ENCODE data around the gene ITPR2. TPM values are rescaled to one million over a fixed set of nuclear protein-coding genes. Genes with fewer than 3 reads are reported as not detected.

Gene ITPR2
- total and polyA plus RNA-seq, 12 donors, result 5.1 to 144 (median 66.4) TPM

- WGBS, 4 donors, result 88 to 94% (median 90%) methylated on average over 5 of the region's 5 CpGs
- intact Hi-C loops (cut with DNase I), result no loop called here
- DNase-seq, result no peak
- Histone ChIP-seq H3K27me3 (no peaks in the 10 kb centered on the region), H3K4me1 (replicated peaks in 1 of 2) (peaks cover 20 to 25% of the 10 kb centered on the region in 2 donors), H3K9me3 (replicated peaks in 1 of 3) (no peaks in the 10 kb centered on the region), H3K36me3 (replicated peaks in 1 of 2) (no peaks in the 10 kb centered on the region), H3K4me3 (no peak overlapping the region), H3K27ac (no peak overlapping the region)
- TF ChIP-seq POLR2A (IDR thresholded peaks at IDR 0.05) (no peak), CTCF (IDR thresholded peaks at IDR 0.05) (no peak)
Observed at GRCh38 chr12:26847431-26847830, 14.4 kb upstream of the ITPR2 start.

- intact Hi-C loops (cut with DNase I), result no loop called here
- TF ChIP-seq POLR2A (IDR thresholded peaks at IDR 0.05) (no peak), CTCF (IDR thresholded peaks at IDR 0.05) (no peak)
- no peaks in the 10 kb centered on the region for H3K27me3 ChIP-seq
- H3K4me1 ChIP-seq (replicated peaks in 1 of 2), result peaks cover 20 to 25% of the 10 kb centered on the region in 2 donors
- no peak for DNase-seq
- H3K36me3 ChIP-seq (replicated peaks in 1 of 2), result no peaks in the 10 kb centered on the region
- H3K4me3 ChIP-seq, result no peak overlapping the region
- 72 to 82% (median 75%) methylated on average over 5 of the region's 5 CpGs for WGBS, 4 donors
- H3K9me3 ChIP-seq (replicated peaks in 1 of 3), result no peaks in the 10 kb centered on the region
- H3K27ac ChIP-seq, result peak overlapping the region; percentile 1 to 72 (median 52)
Observed at GRCh38 chr12:26846416-26846815, 13.4 kb upstream of the ITPR2 start.

- Histone ChIP-seq H3K4me1 (replicated peaks in 1 of 2) (peaks cover 20 to 25% of the 10 kb centered on the region in 2 donors), H3K27ac (peak overlapping the region; percentile 1 to 72 (median 52)), H3K4me3 (no peak overlapping the region), H3K36me3 (replicated peaks in 1 of 2) (no peaks in the 10 kb centered on the region), H3K9me3 (replicated peaks in 1 of 3) (no peaks in the 10 kb centered on the region), H3K27me3 (no peaks in the 10 kb centered on the region)
- WGBS, 4 donors, result 1 to 20% (median 5%) methylated on average over 4 of the region's 4 CpGs
- peak in 1 of 2 donors; percentile 17 for TF ChIP-seq POLR2A (IDR thresholded peaks at IDR 0.05)
- no peak for TF ChIP-seq CTCF (IDR thresholded peaks at IDR 0.05)
- intact Hi-C loops (cut with DNase I), result no loop called here
- peak in 6 of 7 donors; percentile 57 to 80 (median 66) for DNase-seq
Observed at GRCh38 chr12:26845984-26846383, 13.0 kb upstream of the ITPR2 start.

- H3K36me3 ChIP-seq (replicated peaks in 1 of 2), result no peaks in the 10 kb centered on the region
- H3K9me3 ChIP-seq (replicated peaks in 1 of 3), result no peaks in the 10 kb centered on the region
- H3K4me1 ChIP-seq (replicated peaks in 1 of 2), result peaks cover 23 to 31% of the 10 kb centered on the region in 2 donors
- H3K4me3 ChIP-seq, result no peak overlapping the region
- peak; percentile 59 to 88 (median 75) for DNase-seq
- no peaks in the 10 kb centered on the region for H3K27me3 ChIP-seq
- peak overlapping the region in 3 of 5 donors; percentile 1 to 72 (median 30) for H3K27ac ChIP-seq
- intact Hi-C loops (cut with DNase I), result no loop called here
- TF ChIP-seq CTCF (IDR thresholded peaks at IDR 0.05) (peak; percentile 58 to 86 (median 70)), POLR2A (IDR thresholded peaks at IDR 0.05) (no peak)
- 30 to 37% (median 34%) methylated on average over 11 of the region's 11 CpGs for WGBS, 4 donors
Observed at GRCh38 chr12:26845057-26845666, 12.2 kb upstream of the ITPR2 start.

All from adrenal gland (tissue), 12 donors.